ENCODE data around the gene IPO9.
"Not testable (repeated sequence)": the region's sequence is repeated elsewhere in the genome, so short reads cannot be mapped to it uniquely, and the experiment has no call there.

The IPO9 gene

DNA sequence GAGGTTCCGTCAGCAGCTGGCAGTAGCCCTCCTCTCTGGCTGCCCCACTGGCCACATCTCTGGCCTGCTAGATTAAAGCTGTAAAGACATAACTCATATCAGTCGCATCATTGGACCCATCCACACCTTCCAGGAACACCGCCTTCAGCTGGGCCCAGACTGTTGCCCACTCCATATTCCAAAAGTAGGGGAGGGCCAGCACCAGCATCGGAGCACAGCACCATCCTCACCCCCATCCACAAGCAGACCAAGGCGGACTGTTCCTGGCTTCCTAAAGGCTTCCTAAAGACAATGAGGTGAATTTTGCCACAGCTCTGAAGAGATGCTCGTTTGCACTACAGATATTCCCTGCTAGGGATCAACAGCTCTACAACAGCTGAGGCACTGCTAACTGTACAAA, 63.3 kb downstream of the IPO9 start:
- Mint-ChIP-seq H3K27me3 (ENCODE audit: low read depth) (peaks cover 37% of the 10 kb centered on the region), H3K9me3 (no peaks in the 10 kb centered on the region), H3K4me3 (no peak overlapping the region), H3K36me3 (ENCODE audit: low read depth) (peaks cover 1% of the 10 kb centered on the region), H3K27ac (no peak overlapping the region), H3K4me1 (ENCODE audit: low read depth) (peaks cover 11% of the 10 kb centered on the region)
- no peak for DNase-seq (ENCODE audit: low spot score)

DNA sequence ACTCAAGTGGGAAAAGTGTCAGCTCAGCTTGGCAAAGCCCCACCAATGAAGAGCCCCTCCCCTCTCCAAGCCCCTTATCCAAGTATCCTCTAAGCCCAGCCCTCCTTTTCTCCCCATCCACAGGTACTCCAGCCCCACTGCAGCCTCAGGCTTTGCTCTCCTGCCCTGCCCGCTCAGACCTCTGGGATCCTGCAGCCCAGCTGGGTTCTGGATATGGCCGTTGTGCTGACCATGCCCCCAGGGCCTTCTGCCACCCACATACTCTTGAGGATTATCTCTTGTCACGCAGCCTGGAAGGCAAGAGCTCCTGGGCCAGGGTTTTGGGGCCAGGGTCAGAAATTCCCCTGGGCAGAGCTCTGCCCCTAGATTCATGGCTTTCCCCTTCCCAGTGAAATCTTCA, 64.5 kb downstream of the IPO9 start:
- no peak for DNase-seq (ENCODE audit: low spot score)
- Mint-ChIP-seq H3K27ac (no peak overlapping the region), H3K4me1 (ENCODE audit: low read depth) (peaks cover 11% of the 10 kb centered on the region), H3K4me3 (no peak overlapping the region), H3K27me3 (ENCODE audit: low read depth) (peaks cover 28% of the 10 kb centered on the region), H3K9me3 (no peaks in the 10 kb centered on the region), H3K36me3 (ENCODE audit: low read depth) (peaks cover 1% of the 10 kb centered on the region)

DNA sequence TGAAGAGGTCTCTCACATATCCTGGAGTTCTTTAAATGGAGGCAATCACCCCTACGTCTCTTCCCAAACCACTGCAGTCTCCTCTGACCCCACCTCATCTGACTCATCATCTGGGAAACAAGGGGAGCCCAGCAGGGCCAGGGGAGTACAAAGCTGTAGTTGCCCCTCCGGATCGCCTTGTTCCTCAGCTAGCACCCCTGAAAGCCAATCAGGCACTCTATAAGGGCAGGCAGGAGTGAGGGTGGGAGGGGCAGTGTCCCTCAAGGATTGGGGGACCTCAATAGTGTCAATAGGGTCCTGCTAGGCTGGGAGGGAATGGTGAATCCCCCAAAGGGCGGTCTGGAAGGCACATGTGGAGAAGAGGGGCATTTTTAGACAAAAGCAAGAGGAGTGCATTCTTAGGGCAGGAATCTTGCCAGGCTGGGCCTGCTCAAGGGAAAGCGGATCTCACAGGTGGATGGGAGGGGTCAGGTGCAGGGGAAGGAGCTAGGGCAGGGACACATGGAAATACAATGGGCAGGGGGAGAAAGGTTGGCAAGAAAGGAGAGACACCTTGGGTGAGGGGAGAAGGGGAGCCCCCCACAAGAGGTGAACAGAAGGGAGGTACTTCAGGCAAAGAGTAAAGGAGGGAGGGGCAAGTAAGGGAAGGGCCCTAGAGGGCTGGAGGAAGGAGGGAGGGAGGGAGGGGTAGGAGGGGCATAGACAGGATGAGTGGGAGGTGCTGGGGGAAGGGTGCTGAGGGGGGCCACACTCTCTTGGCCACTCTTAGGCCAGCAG, 65.6 kb downstream of the IPO9 start:
- Mint-ChIP-seq H3K27ac (no peak overlapping the region), H3K4me3 (no peak overlapping the region), H3K4me1 (ENCODE audit: low read depth) (peaks cover 11% of the 10 kb centered on the region), H3K27me3 (ENCODE audit: low read depth) (peaks cover 24% of the 10 kb centered on the region), H3K36me3 (ENCODE audit: low read depth) (peaks cover under 1% of the 10 kb centered on the region), H3K9me3 (no peaks in the 10 kb centered on the region)
- DNase-seq (ENCODE audit: low spot score) = no peak

DNA sequence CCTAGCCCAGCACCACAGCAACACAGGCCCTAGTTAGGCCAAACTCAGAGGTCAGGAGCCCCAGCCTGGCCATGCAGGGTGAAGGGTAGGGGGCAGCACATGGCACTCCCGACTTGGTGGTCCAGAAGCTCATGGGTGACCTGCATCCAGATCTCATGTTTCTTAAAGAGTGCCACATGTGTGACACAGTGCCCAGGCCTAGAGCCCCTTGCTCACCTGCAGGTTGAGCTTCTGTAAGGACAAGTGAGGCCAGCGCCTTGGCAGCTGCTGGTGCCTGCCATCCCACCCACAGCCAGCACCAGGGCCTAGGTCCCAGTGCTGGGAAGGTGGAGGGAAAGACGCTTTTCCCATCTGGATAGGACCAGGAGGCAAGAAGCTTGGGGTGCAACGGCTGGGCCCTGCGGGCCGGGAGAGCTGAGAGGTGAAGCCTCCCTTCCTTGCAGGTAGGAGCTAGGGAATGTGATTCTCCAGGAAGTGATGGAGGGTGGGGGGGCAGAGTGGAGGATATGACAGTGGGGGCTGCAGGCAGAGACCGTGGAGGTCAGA, 66.2 kb downstream of the IPO9 start:
- no peaks in the 10 kb centered on the region for H3K9me3 Mint-ChIP-seq
- H3K4me3 Mint-ChIP-seq = no peak overlapping the region
- H3K27me3 Mint-ChIP-seq (ENCODE audit: low read depth) = peaks cover 21% of the 10 kb centered on the region
- H3K36me3 Mint-ChIP-seq (ENCODE audit: low read depth) = no peaks in the 10 kb centered on the region
- H3K27ac Mint-ChIP-seq = no peak overlapping the region
- no peak for DNase-seq (ENCODE audit: low spot score)
- peaks cover 11% of the 10 kb centered on the region for H3K4me1 Mint-ChIP-seq (ENCODE audit: low read depth)

DNA sequence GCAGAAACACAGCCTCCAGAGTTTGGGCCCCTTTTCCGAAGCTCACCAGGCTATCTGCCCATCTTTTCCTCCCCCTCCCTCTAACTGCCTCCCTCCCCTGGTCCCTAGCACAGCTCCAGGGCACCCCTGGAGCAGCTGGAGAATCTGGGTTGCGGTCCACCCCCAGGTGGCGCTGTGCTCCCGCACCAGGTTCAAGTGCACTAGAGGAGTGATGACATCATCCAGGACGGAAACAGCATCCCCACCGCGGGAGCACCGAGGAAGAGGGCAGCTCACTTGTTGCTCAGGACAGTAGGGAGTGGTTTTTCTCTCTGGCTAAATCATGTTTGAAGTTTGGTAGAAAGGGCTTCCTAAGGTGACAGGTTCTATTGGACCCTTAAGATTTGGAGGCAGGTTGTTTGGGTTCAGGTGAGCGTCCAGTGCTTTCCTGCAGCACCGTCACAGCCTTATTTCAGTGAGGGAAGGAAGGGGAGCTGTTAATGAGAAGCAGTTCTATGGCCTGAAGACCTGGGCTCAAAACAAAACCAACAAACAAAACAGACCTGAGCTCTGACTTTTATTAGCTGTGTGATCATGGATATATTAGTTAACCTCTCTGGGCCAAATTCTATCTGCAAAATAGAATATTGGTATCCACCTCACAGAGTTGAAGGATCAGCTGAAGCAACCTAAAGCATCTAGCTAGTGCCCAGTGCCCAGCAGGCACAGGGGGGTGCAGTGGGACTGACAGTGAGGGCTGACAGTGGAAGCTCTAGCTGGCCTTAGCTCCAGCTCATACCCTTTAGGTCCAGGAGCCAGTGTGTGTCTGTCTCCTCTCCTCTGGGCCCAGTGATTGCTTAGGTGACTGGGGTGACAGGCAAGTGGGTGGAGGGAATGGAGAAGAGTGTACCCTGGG, 67.2 kb downstream of the IPO9 start:
- peak; percentile 83 for DNase-seq (ENCODE audit: low spot score)
- Mint-ChIP-seq H3K9me3 (no peaks in the 10 kb centered on the region), H3K27ac (peak overlapping the region; percentile 55), H3K27me3 (ENCODE audit: low read depth) (peaks cover 17% of the 10 kb centered on the region), H3K36me3 (ENCODE audit: low read depth) (no peaks in the 10 kb centered on the region), H3K4me3 (peak overlapping the region; percentile 41), H3K4me1 (ENCODE audit: low read depth) (peaks cover 11% of the 10 kb centered on the region)

DNA sequence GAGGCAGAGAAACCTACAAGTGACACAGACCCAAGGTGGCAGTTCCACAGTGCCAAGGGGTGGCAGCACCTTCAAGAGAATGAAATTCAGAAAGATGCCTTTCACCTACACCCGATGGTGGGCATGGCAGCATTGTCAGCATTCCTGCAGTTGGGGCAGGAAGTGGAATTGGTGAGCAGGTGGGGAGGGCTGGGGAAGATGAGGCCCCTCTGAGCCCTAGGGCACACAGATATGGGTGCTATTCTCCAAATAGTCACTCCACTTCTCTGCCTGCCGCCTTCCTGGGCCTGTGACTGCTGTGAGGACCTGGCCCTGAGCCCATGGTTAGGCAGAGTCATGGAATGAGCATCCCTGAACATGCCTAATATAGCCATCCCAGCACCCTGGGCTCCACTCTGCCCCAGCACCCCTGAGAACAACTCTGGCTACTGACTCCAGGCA, 68.0 kb downstream of the IPO9 start:
- DNase-seq (ENCODE audit: low spot score) = no peak
- H3K4me1 Mint-ChIP-seq (ENCODE audit: low read depth) = peaks cover 11% of the 10 kb centered on the region
- H3K36me3 Mint-ChIP-seq (ENCODE audit: low read depth) = no peaks in the 10 kb centered on the region
- H3K9me3 Mint-ChIP-seq = no peaks in the 10 kb centered on the region
- H3K27ac Mint-ChIP-seq = peak overlapping the region; percentile 10
- H3K4me3 Mint-ChIP-seq = no peak overlapping the region
- H3K27me3 Mint-ChIP-seq (ENCODE audit: low read depth) = peaks cover 11% of the 10 kb centered on the region

DNA sequence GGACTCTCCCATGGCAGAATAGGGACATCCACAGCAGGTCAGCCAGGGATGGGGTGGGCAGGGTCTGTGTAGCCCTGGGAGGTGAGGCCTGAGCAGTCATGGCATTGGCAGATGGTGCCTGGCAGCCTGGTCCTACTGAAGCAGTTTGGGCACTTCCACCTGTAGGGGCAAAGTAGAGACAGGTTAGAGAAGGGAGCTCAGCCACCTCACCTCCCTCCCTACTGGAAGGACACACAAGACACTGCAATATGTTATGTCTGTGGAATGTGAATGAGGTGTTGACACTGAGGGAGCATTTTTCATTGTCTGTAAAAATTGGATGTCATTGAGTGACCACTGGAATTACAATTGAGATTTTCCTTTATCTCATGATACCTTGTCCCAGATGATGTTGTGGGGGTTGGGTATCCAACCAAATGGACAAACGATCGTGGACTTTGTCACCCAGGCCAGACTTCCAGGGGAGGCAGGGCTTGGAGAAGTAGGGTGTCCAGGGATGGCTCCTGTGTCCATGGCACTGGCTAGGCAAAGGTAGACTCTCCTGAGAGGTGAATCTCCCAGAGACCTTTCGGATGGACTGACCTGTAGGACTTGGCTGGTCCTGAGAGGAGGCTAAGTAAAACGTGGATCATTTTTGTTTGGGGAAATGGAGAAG, 69.4 kb downstream of the IPO9 start:
- Mint-ChIP-seq H3K4me3 (no peak overlapping the region), H3K9me3 (no peaks in the 10 kb centered on the region), H3K27ac (no peak overlapping the region), H3K4me1 (ENCODE audit: low read depth) (peaks cover 11% of the 10 kb centered on the region), H3K36me3 (ENCODE audit: low read depth) (no peaks in the 10 kb centered on the region), H3K27me3 (ENCODE audit: low read depth) (peaks cover 7% of the 10 kb centered on the region)
- DNase-seq (ENCODE audit: low spot score) = no peak

DNA sequence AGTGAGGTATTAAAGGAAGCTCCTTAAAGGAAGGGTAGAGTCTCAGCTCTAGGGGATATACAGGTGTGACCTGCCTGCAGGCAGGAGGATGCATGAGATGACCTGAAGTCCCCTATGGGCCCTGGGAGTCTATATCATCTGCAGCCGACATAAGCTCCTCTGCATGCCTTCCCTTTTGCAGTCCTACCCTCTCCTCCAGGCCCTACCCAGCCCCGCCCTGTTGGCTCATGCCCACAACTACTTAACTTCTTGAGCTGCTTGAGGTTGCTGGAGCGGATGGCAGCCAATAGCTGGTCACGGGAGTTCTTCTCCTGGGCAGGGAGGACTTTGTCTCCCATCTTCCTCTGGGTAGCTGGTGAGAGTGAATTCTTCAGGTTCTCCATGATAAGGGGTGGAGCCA, 70.0 kb downstream of the IPO9 start:
- no peak overlapping the region for H3K4me3 Mint-ChIP-seq
- peaks cover 11% of the 10 kb centered on the region for H3K4me1 Mint-ChIP-seq (ENCODE audit: low read depth)
- H3K27me3 Mint-ChIP-seq (ENCODE audit: low read depth) = peaks cover 7% of the 10 kb centered on the region
- H3K36me3 Mint-ChIP-seq (ENCODE audit: low read depth) = no peaks in the 10 kb centered on the region
- no peak for DNase-seq (ENCODE audit: low spot score)
- no peaks in the 10 kb centered on the region for H3K9me3 Mint-ChIP-seq
- H3K27ac Mint-ChIP-seq = no peak overlapping the region

DNA sequence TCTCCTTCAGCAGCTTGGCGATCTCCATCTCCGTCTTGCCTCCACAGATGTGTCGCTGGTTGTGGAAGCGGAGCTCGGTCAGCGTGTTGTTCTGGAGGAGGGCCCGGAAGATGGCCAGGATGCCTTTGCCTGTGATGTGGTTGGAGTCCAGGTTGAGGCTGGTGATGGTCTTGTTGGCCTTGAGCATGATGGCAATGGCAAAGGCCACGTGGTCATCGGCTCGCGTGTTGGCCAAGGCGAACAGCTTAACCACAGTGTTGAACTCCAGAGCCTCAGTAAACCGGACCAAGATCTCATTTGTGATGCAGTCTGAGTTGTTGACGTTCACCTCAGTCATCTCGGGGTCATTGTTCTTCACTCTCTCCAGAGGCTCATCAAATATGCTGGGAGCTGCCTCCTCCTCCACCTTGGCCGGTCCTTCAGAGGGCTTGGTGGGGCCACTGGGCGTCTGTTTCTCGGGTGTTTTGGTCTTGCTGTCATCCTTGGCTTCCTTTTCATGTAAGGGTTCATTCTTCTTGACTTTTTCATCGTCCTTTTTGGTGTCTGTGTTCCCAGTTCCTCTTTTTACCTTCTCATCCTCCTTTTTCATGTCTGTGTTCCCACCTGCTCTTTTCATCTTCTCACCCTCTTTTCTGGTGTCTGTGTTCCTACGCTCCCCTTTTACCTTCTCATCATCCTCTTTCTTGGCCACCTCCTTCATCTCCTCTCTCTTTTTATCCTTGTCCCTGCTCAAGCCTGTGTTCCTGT, 70.9 kb downstream of the IPO9 start:
- no peaks in the 10 kb centered on the region for H3K36me3 Mint-ChIP-seq (ENCODE audit: low read depth)
- peaks cover 7% of the 10 kb centered on the region for H3K27me3 Mint-ChIP-seq (ENCODE audit: low read depth)
- H3K4me3 Mint-ChIP-seq = no peak overlapping the region
- H3K27ac Mint-ChIP-seq = no peak overlapping the region
- no peaks in the 10 kb centered on the region for H3K9me3 Mint-ChIP-seq
- peaks cover 7% of the 10 kb centered on the region for H3K4me1 Mint-ChIP-seq (ENCODE audit: low read depth)
- DNase-seq (ENCODE audit: low spot score) = no peak

DNA sequence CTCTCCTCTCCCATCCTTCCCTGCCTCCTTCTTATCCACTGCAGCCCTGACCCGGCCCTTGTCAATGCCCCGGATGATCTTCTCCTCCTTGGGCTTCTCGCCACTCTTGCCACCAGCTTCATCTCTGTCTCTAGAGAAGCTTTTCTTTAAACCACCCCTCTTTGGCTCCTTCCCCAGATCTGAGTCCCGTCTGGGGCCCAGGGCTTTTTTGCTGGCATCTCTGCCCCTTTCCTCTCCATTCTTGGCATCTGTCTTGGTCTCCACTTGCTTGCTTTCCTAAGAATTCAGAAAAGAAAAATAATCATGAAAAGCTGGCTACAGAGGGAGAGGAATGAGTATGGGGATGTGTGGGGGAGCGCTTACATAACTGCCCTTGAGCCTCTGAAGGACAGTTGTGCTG, 71.5 kb downstream of the IPO9 start:
- Mint-ChIP-seq H3K27me3 (ENCODE audit: low read depth) (peaks cover 7% of the 10 kb centered on the region), H3K4me1 (ENCODE audit: low read depth) (peaks cover 10% of the 10 kb centered on the region), H3K4me3 (no peak overlapping the region), H3K36me3 (ENCODE audit: low read depth) (no peaks in the 10 kb centered on the region), H3K9me3 (no peaks in the 10 kb centered on the region), H3K27ac (no peak overlapping the region)
- DNase-seq (ENCODE audit: low spot score) = no peak

DNA sequence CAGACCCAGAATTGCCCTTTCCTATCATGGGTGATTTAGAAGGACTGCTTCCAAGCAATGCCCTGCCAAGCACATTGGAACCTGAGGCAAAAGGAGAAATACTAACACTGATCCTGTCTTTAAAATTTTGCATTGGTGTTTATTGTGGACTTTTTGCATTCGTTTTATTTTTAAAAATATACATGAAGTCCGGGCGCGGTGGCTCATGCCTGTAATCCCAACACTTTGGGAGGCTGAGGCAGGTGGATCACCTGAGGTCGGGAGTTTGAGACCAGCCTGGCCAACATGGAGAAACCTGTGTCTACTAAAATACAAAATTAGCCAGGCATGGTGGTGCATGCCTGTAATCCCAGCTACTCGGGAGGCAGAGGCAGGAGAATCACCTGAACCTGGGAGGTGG, 72.1 kb downstream of the IPO9 start:
- H3K4me3 Mint-ChIP-seq; H3K4me1 Mint-ChIP-seq (ENCODE audit: low read depth); H3K27me3 Mint-ChIP-seq (ENCODE audit: low read depth); H3K9me3 Mint-ChIP-seq; DNase-seq (ENCODE audit: low spot score); H3K36me3 Mint-ChIP-seq (ENCODE audit: low read depth); H3K27ac Mint-ChIP-seq: not testable (repeated sequence)

DNA sequence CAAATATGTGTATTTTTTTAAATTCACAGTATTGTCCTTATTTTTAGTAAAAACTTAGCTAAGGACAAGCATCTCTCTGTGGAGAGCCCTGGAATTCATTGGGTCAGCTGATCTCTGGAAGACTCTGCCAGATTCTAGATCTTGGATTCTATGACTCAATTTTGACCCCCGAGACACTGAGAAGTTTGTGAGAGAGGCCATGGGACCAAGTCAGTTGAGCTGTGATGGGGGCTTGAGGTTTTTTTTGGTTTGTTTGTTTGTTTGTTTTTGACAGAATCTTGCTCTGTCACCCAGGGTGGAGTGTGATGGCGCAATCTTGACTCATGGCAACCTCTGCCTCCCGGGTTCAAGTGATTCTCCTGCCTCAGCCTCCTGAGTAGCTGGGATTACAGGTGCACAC, 73.2 kb downstream of the IPO9 start:
- peaks cover 4% of the 10 kb centered on the region for H3K4me1 Mint-ChIP-seq (ENCODE audit: low read depth)
- H3K27ac Mint-ChIP-seq = no peak overlapping the region
- DNase-seq (ENCODE audit: low spot score) = no peak
- H3K36me3 Mint-ChIP-seq (ENCODE audit: low read depth) = no peaks in the 10 kb centered on the region
- H3K4me3 Mint-ChIP-seq = no peak overlapping the region
- peaks cover 7% of the 10 kb centered on the region for H3K27me3 Mint-ChIP-seq (ENCODE audit: low read depth)
- H3K9me3 Mint-ChIP-seq = no peaks in the 10 kb centered on the region

DNA sequence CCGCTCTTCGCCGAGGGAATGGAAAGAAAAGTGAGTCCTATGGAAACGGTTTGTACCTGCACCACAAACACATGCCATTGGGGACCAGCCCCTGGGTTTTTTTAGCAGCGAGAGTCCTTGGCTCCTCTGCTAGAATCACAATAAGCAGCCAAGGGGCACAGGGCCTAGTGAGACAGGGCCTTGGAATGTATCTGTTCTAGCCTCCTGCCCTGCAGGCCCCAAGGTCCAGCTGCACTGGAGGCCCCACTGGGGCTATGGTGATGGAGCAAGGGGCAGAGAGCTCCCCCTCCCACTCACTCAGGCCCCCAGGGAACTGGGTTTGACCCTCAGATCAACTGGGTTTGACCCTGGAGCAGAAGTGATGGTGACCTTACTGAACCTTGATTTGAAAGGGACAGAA, 74.2 kb downstream of the IPO9 start:
- H3K27me3 Mint-ChIP-seq (ENCODE audit: low read depth) = peaks cover 5% of the 10 kb centered on the region
- peaks cover 4% of the 10 kb centered on the region for H3K4me1 Mint-ChIP-seq (ENCODE audit: low read depth)
- no peak overlapping the region for H3K27ac Mint-ChIP-seq
- H3K9me3 Mint-ChIP-seq = no peaks in the 10 kb centered on the region
- no peak overlapping the region for H3K4me3 Mint-ChIP-seq
- H3K36me3 Mint-ChIP-seq (ENCODE audit: low read depth) = no peaks in the 10 kb centered on the region
- no peak for DNase-seq (ENCODE audit: low spot score)

Data from T-helper 2 cell treated with Interferon-gamma antibody and Interleukin-4, amounts not matched to agents 5 μg/mL and 100 μg/mL, for 36 hours (primary cell).